ENCODE measurements around the gene HCFC1R1. TPM values are rescaled to one million over a fixed set of nuclear protein-coding genes. Genes with fewer than 3 reads are reported as not detected.

The HCFC1R1 gene
- total RNA-seq, 1 experiment from 2014 or later = 60.0 TPM

GRCh38 chr16:2977440-2977839 lies 46.3 kb downstream of the HCFC1R1 start (continued):
- no peak for TF ChIP-seq MAX (IDR thresholded peaks at IDR 0.05)

GRCh38 chr16:2976673-2977072 lies 47.1 kb downstream of the HCFC1R1 start:
- RAD21 ChIA-PET (ENCODE audit: low non-redundant PET in 1 of 2, low total read pairs in 2 of 2, uncharacterized antibody in 2 of 2, unreplicated experiment in 2 of 2) = no interaction called here
- no peak overlapping the region for H3K4me3 ChIP-seq (replicated peaks in 1 of 2; ENCODE audit: low read depth in 1 of 2, low read length in 2 of 2)
- H3K9me2 ChIP-seq (ENCODE audit: insufficient read depth) = no peaks in the 10 kb centered on the region
- H3K9me3 ChIP-seq (ENCODE audit: control insufficient read depth in 1 of 2, insufficient read depth in 1 of 2, low read depth in 1 of 2, low read length in 2 of 2) = no peaks in the 10 kb centered on the region
- peaks cover 64% of the 10 kb centered on the region for H3K79me2 ChIP-seq (ENCODE audit: insufficient read depth, low read length)
- no peak for ATAC-seq
- H4K20me1 ChIP-seq (ENCODE audit: insufficient read depth) = peaks cover 6% of the 10 kb centered on the region; the same call in 1 of the 2 replicates
- intact Hi-C loops (cut with micrococcal nuclease) = no loop called here
- H3K9ac ChIP-seq (ENCODE audit: low read length) = no peak overlapping the region
- peaks cover 5 to 40% of the 10 kb centered on the region in 2 experiments; a peak in 3 of 4 replicates for H3K36me3 ChIP-seq (ENCODE audit: control insufficient read depth in 1 of 2, insufficient read depth in 2 of 2, low read length in 2 of 2)
- CTCF ChIA-PET = no interaction called here
- no peak overlapping the region for H3K4me2 ChIP-seq (ENCODE audit: low read length)
- no TSS peak for BruUV-seq (replicated peaks)
- H3K27me3 ChIP-seq (ENCODE audit: insufficient read depth, low read length) = no peaks in the 10 kb centered on the region
- DNase-seq (ENCODE audit: low read depth, low spot score) = no peak
- peaks cover 12 to 29% of the 10 kb centered on the region in 2 experiments for H3K4me1 ChIP-seq (ENCODE audit: control insufficient read depth in 1 of 2, insufficient read depth in 2 of 2, low read length in 2 of 2)
- POLR2A ChIA-PET = interaction anchor here (1.0 kb wide), 1 partner anchor 13 kb away, joined by 3 read pairs; the partner anchor contains the start of gene KREMEN2
- no peak for TF ChIP-seq JUND (IDR thresholded peaks at IDR 0.05)
- no peak for TF ChIP-seq ZNF274 (IDR thresholded peaks at IDR 0.05; ENCODE audit: low read depth, low read length)
- no peak for TF ChIP-seq TCF7L2 (IDR thresholded peaks at IDR 0.05; ENCODE audit: borderline replicate concordance, extremely low read depth, insufficient read depth, insufficient read length)
- TF ChIP-seq MAX (IDR thresholded peaks at IDR 0.05) = no peak
- TF ChIP-seq ZFX (IDR thresholded peaks at IDR 0.05) = no peak
- TF ChIP-seq FOSL1 (IDR thresholded peaks at IDR 0.05; ENCODE audit: low read depth) = no peak
- H3K27ac ChIP-seq (ENCODE audit: low read depth, low read length) = no peak overlapping the region; the same call in 1 of the 2 replicates
- no peak overlapping the region for H2AFZ ChIP-seq (ENCODE audit: low read depth, low read length, poor library complexity, severe bottlenecking)

GRCh38 chr16:2976201-2976600 lies 47.5 kb downstream of the HCFC1R1 start:
- H3K36me3 ChIP-seq (ENCODE audit: control insufficient read depth in 1 of 2, insufficient read depth in 2 of 2, low read length in 2 of 2) = peaks cover 5 to 40% of the 10 kb centered on the region in 2 experiments; a peak in 3 of 4 replicates
- RAD21 ChIA-PET (ENCODE audit: low non-redundant PET in 1 of 2, low total read pairs in 2 of 2, uncharacterized antibody in 2 of 2, unreplicated experiment in 2 of 2) = no interaction called here
- intact Hi-C loops (cut with micrococcal nuclease) = no loop called here
- H3K9ac ChIP-seq (ENCODE audit: low read length) = no peak overlapping the region
- H3K79me2 ChIP-seq (ENCODE audit: insufficient read depth, low read length) = peaks cover 68% of the 10 kb centered on the region
- ATAC-seq (no peak), DNase-seq (ENCODE audit: low read depth, low spot score) (no peak)
- no peaks in the 10 kb centered on the region for H3K9me2 ChIP-seq (ENCODE audit: insufficient read depth)
- no peak overlapping the region for H3K4me3 ChIP-seq (replicated peaks in 1 of 2; ENCODE audit: low read depth in 1 of 2, low read length in 2 of 2)
- peaks cover 6% of the 10 kb centered on the region; the same call in 1 of the 2 replicates for H4K20me1 ChIP-seq (ENCODE audit: insufficient read depth)
- POLR2A ChIA-PET = interaction anchor here (0.8 kb wide), 1 partner anchor 64 kb away, joined by 3 read pairs; the partner anchor contains the start of gene FLYWCH1
- peaks cover 8 to 29% of the 10 kb centered on the region in 2 experiments; a peak in 3 of 4 replicates for H3K4me1 ChIP-seq (ENCODE audit: control insufficient read depth in 1 of 2, insufficient read depth in 2 of 2, low read length in 2 of 2)
- BruUV-seq (replicated peaks) = no TSS peak
- H3K27ac ChIP-seq (ENCODE audit: low read depth, low read length) = no peak overlapping the region; the same call in 1 of the 2 replicates
- no peak for TF ChIP-seq ZBTB33 (IDR thresholded peaks at IDR 0.05; ENCODE audit: extremely low read depth, insufficient replicate concordance, low read length)
- no peaks in the 10 kb centered on the region for H3K9me3 ChIP-seq (ENCODE audit: control insufficient read depth in 1 of 2, insufficient read depth in 1 of 2, low read depth in 1 of 2, low read length in 2 of 2)
- no peak overlapping the region for H3K4me2 ChIP-seq (ENCODE audit: low read length)
- no peak overlapping the region for H2AFZ ChIP-seq (ENCODE audit: low read depth, low read length, poor library complexity, severe bottlenecking)
- no peaks in the 10 kb centered on the region for H3K27me3 ChIP-seq (ENCODE audit: insufficient read depth, low read length)
- CTCF ChIA-PET = no interaction called here

All from HCT116 (cell line).